GM12875 (cell line): Measurements from ENCODE around the gene MGAT4A.

ENCODE experiments used
- H3K4me3 ChIP-seq: one replicate; pipeline ENCODE4 v1.5.1; 2011; ENCODE audit warnings: low read depth, low read length, control low read depth
- TF ChIP-seq, protein P1 (sequence below): IDR thresholded peaks from 2 replicates; pipeline ENCODE4 v1.5.1; 2011; ENCODE audit warnings: low read depth, mild to moderate bottlenecking, control low read depth, inconsistent platforms, low read length, moderate library complexity, borderline replicate concordance; ENCODE audit not compliant: insufficient read depth

The MGAT4A gene

DNA sequence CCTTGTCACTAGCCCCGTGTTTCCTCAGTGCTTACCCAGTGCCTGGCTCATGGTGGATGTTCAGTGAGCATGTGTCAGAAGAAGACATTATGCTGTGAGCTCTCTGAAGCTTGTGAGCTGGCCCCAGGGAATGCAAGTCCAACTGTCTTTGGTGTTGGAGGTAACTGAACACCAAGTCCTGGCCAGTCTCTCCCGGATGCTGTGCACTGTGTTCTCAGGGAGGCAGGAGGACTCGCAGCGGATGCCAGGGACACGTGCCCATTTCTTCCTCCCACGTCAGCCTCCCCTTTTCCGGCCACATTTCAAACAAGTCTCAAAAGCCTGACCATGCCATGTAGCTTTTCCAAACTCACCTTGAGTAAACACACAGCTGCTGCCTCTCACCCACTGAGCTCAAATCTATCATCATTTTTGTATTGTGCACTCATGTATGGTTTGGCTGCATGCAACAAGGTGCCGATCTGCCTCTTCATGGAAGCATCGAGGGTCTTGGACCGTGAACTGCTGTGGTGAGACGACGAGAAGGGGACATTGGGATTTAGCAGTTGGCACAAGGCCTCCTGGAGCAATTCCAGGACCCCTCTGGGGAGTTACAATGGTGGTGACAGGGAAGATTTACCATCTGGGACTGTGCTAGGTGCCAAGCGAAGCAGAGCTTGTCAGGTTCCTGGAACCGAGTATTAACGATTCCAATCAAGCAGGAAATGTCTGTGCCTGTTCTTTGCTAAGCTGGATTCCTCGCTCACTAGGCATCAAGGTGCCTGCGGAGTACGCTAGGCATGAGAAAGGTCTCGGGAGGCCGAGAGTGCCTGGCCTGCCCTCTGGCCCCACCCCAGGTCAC, 44.4 kb upstream of the MGAT4A start:
- H3K4me3 ChIP-seq = no peak overlapping the region
- TF ChIP-seq, protein P1, sequence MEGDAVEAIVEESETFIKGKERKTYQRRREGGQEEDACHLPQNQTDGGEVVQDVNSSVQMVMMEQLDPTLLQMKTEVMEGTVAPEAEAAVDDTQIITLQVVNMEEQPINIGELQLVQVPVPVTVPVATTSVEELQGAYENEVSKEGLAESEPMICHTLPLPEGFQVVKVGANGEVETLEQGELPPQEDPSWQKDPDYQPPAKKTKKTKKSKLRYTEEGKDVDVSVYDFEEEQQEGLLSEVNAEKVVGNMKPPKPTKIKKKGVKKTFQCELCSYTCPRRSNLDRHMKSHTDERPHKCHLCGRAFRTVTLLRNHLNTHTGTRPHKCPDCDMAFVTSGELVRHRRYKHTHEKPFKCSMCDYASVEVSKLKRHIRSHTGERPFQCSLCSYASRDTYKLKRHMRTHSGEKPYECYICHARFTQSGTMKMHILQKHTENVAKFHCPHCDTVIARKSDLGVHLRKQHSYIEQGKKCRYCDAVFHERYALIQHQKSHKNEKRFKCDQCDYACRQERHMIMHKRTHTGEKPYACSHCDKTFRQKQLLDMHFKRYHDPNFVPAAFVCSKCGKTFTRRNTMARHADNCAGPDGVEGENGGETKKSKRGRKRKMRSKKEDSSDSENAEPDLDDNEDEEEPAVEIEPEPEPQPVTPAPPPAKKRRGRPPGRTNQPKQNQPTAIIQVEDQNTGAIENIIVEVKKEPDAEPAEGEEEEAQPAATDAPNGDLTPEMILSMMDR = no peak

DNA sequence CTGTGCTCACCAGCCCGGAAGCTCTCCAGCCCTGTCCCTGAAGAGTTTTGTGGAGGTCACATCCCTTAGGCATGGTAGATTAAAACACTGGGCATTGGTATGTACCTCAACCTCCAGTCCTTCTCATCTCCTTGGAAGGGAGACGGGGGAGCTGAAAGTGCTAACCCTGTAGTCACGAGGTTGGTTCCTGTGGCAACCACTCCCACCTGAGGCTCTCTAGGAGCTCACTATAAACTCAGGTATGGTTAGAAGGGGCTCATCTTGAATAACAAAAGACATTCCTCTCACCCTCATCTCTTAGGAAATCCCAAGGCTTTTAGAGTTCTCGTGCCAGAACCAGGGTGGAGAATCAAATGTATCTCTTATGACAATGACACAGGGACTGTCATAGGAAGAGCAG, 43.0 kb upstream of the MGAT4A start:
- TF ChIP-seq, protein P1 = no peak
- H3K4me3 ChIP-seq = no peak overlapping the region

DNA sequence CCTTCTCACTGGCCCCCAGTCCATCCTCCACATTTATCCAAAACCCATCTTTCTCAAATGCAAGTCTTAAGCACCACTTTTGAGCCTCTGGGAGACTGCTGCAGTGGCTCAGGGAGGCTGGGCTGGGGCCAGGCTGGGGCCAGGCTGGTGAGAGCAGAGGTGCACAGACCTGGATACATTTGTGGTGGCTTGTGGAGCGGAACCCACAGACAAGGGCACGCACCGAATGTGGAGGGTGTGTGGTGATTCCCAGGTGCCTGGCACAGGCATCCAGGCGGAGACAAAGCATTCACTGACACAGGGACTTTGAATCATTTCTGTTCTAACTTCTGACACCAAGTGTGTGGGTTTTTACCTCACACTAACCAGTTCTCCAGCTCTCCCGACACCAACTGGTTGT, 42.2 kb upstream of the MGAT4A start:
- no peak overlapping the region for H3K4me3 ChIP-seq
- TF ChIP-seq, protein P1 = no peak

DNA sequence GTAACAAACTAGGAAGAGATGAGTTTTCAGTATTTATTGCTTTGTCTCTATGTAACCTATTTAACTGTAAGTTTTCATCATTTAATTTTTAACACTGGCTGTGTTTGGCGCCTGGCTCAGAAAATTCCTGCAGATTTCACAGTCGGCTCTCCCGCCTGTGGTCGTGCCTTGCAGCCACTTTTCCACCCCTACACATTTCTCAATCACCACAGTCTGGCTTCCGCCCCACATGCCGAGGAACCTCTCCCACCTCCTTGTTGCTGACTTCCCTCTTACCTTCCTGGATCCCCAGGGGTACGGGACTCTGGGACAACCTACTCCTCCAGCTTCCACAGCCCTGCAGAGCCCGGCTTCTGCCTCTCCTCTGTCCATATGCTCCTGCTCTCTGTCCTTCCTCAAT, 41.6 kb upstream of the MGAT4A start:
- TF ChIP-seq, protein P1 = no peak
- no peak overlapping the region for H3K4me3 ChIP-seq

DNA sequence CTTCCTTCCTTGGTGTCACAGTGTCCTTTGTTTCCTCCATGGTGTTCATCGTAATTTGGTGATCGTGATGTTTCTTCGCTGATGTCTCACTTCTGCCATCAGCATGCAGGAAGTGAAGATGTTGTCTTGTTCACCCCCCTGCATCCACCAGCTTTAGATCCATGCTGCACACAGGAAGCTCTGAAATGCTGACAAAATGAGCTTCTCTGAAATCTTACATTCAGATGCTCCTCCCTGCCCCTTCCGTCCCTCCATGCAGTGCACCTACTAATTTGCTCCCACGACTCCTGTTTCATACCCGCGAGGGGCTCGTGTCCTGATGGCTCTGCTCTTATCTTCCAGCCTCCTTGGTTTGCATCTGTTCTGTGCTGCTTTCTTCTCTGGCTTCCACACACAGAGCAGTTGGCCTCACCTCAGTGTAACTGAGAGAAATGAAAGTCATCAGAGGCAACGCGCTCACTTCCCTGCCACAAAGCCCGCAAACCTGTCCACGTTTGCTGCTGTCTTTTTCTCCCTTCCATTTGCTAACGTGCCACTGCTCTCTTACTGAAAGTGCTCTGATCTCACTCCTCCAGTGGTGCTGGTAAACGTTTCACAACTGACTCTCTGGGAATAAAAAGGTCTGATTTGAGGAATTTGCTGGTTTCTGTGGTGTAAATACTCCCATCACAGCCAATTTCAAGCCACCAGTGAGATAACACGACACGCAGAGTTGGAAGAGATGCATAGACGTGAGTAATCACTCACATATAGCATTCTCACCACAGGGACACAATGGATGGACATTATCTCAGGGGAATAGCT, 41.0 kb upstream of the MGAT4A start:
- TF ChIP-seq, protein P1 = no peak
- H3K4me3 ChIP-seq = no peak overlapping the region

DNA sequence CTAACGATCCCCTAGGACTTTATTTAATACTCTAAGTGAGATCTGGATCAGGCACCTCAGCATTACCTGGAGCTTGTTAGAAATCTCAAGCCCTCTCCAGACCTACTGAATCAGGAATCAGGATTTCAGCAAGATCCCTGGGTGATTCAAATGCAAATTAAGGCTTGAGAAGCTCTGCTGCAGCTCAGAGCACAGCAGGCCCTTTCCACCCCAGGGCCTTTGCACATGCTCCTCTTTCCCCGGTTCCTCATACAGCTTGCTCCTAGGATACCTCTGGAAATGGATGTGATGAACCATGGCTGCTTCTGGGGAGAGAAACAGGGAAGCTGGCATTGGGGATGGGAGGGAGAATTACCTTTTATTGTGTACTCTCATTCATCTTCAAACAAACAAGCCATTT, 40.3 kb upstream of the MGAT4A start:
- no peak overlapping the region for H3K4me3 ChIP-seq
- TF ChIP-seq, protein P1 = no peak
